Neural cell (in vitro differentiated cells): ENCODE data around the gene SRRM1.
"Not testable (repeated sequence)": the region's sequence is repeated elsewhere in the genome, so short reads cannot be mapped to it uniquely, and the experiment has no call there.

Experiments used
- EP300 ChIP-seq: fragments of 450-650 bp; conservative IDR thresholded peaks from 2 replicates; pipeline ENCODE4 v1.6.1; 2014; ENCODE audit warnings: antibody characterized with exemption, mild to moderate bottlenecking, moderate library complexity; ENCODE audit not compliant: poor library complexity, severe bottlenecking
- EZH2 ChIP-seq: fragments of 200-600, 300-800 bp; shearing (Covaris generic), sonication (generic); IDR thresholded peaks from 2 replicates; pipeline ENCODE4 v1.6.1; 2014; ENCODE audit warnings: antibody characterized with exemption, low read length, borderline replicate concordance, mild to moderate bottlenecking; ENCODE audit not compliant: insufficient read depth, poor library complexity, severe bottlenecking
- POLR2AphosphoS5 ChIP-seq: IDR thresholded peaks from 2 replicates; pipeline ENCODE4 v1.6.1; 2012
- TAF1 ChIP-seq: IDR thresholded peaks from 2 replicates; pipeline ENCODE4 v1.6.1; 2012; ENCODE audit warnings: low read depth
- TF ChIP-seq, protein P1 (sequence below): fragments of 450-650 bp; IDR thresholded peaks from 2 replicates; pipeline ENCODE4 v1.5.1; 2014; ENCODE audit warnings: antibody characterized with exemption, mild to moderate bottlenecking, moderate library complexity; ENCODE audit not compliant: poor library complexity, severe bottlenecking

DNA sequence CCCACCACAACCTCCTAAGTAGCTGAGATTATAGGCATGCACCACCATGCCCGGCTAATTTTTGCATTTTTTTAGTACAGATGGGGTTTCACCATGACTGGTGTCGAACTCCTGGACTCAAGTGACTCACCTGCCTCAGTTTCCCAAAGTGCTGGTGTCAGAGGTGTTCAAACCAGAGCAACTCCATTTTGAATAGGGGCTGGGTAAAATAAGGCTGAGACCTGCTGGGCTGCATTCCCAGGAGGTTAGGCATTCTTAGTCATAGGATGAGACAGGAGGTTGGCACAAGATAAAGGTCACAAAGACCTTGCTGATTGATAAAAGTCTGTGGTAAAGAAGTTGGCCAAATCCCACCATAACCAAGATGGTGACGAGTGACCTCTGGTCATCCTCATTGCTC is 35.3 kb downstream of the SRRM1 start:
- TF ChIP-seq POLR2AphosphoS5, TAF1, EP300, EZH2: not testable (repeated sequence)
- TF ChIP-seq, protein P1, sequence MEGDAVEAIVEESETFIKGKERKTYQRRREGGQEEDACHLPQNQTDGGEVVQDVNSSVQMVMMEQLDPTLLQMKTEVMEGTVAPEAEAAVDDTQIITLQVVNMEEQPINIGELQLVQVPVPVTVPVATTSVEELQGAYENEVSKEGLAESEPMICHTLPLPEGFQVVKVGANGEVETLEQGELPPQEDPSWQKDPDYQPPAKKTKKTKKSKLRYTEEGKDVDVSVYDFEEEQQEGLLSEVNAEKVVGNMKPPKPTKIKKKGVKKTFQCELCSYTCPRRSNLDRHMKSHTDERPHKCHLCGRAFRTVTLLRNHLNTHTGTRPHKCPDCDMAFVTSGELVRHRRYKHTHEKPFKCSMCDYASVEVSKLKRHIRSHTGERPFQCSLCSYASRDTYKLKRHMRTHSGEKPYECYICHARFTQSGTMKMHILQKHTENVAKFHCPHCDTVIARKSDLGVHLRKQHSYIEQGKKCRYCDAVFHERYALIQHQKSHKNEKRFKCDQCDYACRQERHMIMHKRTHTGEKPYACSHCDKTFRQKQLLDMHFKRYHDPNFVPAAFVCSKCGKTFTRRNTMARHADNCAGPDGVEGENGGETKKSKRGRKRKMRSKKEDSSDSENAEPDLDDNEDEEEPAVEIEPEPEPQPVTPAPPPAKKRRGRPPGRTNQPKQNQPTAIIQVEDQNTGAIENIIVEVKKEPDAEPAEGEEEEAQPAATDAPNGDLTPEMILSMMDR = not testable (repeated sequence)
